Measurements from ENCODE around the gene ELK4.

DNA sequence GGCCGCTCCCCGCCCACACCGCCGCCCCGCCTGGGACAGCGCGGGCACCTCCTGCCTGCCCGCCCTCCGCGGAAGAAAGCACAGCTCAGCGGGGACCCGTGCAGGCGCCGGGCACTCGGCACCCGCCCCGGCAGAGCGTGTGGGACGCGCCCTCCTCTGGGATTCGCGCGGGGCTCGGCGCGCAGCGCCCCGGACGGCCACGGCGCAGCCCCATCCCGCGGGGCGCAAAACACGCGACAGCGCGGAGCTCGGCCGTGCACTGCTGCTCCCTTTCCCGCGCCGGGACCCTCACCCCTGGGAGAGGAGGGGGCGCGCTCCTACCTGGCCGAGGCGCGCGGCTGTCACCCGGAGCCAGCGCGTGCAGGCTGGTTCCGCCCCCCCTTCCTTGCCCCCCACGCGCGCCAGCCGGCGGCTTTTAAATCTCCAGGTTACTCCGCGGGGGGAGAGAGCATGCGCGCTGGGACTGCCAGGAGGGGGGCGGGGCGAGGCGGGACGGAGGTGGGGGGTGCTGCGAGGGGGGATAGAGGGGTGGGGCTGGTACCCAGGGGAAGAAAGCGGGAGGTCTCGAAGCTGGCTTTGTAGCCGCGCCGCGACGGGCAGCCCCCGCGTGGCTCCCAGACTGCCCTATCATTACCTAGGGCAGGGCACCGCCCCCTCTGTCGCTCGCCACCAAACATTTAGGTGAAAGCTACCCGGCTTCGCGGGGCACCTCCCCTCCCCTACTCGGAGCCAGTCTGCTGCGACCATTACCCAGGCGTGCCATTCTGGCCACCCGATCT, 48.5 kb upstream of the ELK4 start, which contains the start of gene SLC45A3:
- TF ChIP-seq TAF1 (IDR thresholded peaks at IDR 0.05; ENCODE audit: borderline replicate concordance, insufficient read depth, low read length) (no peak), POLR2AphosphoS5 (IDR thresholded peaks at IDR 0.05; ENCODE audit: low read depth, low read length) (no peak), SIN3A (IDR thresholded peaks at IDR 0.05; ENCODE audit: borderline replicate concordance, insufficient read depth, low read length) (0 out of 2 replicates have a peak, but pooled peaks have one; percentile 2)
